Esophagus muscularis mucosa (tissue), 4 donors: ENCODE results near the gene RCCD1. TPM values are rescaled to one million over a fixed set of nuclear protein-coding genes. Genes with fewer than 3 reads are reported as not detected.
A peak's percentile ranks its signal among the peaks of the same experiment; 100 is the strongest.

Experiments used
- DNase-seq: peaks from one replicate; pipeline ENCODE4 v3.0.0-alpha.2; 2017; ENCODE audit errors: extremely low spot score
- H3K27ac ChIP-seq, 4 donors: fragments of 200-600 bp; sonication (generic); replicated peaks in 1 of 4; 1 replicate in 3 of 4; 2 replicates in 1 of 4; pipeline ENCODE4 v1.5.1; 2016 to 2019; ENCODE audit warnings: mild to moderate bottlenecking in 1 of 4
- H3K27me3 ChIP-seq, 4 donors: fragments of 200-600 bp; sonication (generic); one replicate each; pipeline versions ENCODE4 v1.5.1 to v1.6.0; 2016 to 2019
- H3K36me3 ChIP-seq, 4 donors: fragments of 200-600 bp; sonication (generic); one replicate each; pipeline ENCODE4 v1.5.1; 2016 to 2019
- H3K4me1 ChIP-seq, 4 donors: fragments of 200-600 bp; sonication (generic); one replicate each; pipeline ENCODE4 v1.5.1; 2016 to 2019
- H3K4me3 ChIP-seq, 4 donors: fragments of 200-600 bp; sonication (generic); 1 replicate in 2 of 4; 2 replicates in 2 of 4; pipeline ENCODE4 v1.5.1; 2016 to 2019; ENCODE audit warnings: mild to moderate bottlenecking in 4 of 4, moderate library complexity in 1 of 4
- H3K9me3 ChIP-seq, 4 donors: fragments of 200-600 bp; sonication (generic); 1 replicate in 3 of 4; 2 replicates in 1 of 4; pipeline ENCODE4 v1.5.1; 2016 to 2019
- CTCF ChIP-seq, 3 experiments: fragments of 200-600 bp in 2 of 3; fragments of 450-650 bp in 1 of 3; sonication (generic) in 2 of 3; IDR thresholded peaks; one replicate each; pipeline ENCODE4 v1.5.1; 2017 to 2019; ENCODE audit warnings: antibody characterized with exemption in 3 of 3, mild to moderate bottlenecking in 2 of 3, moderate library complexity in 1 of 3
- EP300 ChIP-seq: sonication (generic); formaldehyde crosslinking; IDR thresholded peaks from one replicate; pipeline ENCODE4 v1.6.1; 2017; ENCODE audit warnings: antibody characterized with exemption
- POLR2A ChIP-seq: fragments of 450-650 bp; IDR thresholded peaks from one replicate; pipeline ENCODE4 v1.6.1; 2017; ENCODE audit warnings: antibody characterized with exemption, moderate library complexity, mild to moderate bottlenecking, low read depth
- POLR2AphosphoS5 ChIP-seq, 2 donors: sonication (generic); formaldehyde crosslinking; IDR thresholded peaks; one replicate each; pipeline ENCODE4 v1.6.1; 2017; ENCODE audit warnings: antibody characterized with exemption in 2 of 2
- WGBS: methylation state at CpG from one replicate; pipeline ENCODE4 v1.1.5; 2018; 5-methylcytosine and 5-hydroxymethylcytosine counted together
- intact Hi-C: fragments of 100-400 bp; cut with DNase I; formaldehyde crosslinking; loops from one replicate; pipeline ENCODE4 v1.15.1; 2023
- total RNA-seq, 4 donors: library from RNA; depleted of rRNA; stranded (reverse); fragments of >200 nt; gene quantifications; one replicate each; pipeline versions ENCODE4 v1.1.0 to v1.2.1, GENCODE V29; 2016

The RCCD1 gene
- total RNA-seq, 4 donors from 2014 or later: 5.3 to 12.7 (median 9.2) TPM

GRCh38 chr15:90934256-90934948 is 20.3 kb upstream of the RCCD1 start:
- intact Hi-C loops: no loop called here
- no peaks in the 10 kb centered on the region for H3K27me3 ChIP-seq
- 3% methylated on average over 9 of the region's 19 CpGs for WGBS
- peak; percentile 89 to 99 (median 93) for TF ChIP-seq CTCF (IDR thresholded peaks at IDR 0.05)
- TF ChIP-seq POLR2A: no peak
- TF ChIP-seq POLR2AphosphoS5 (IDR thresholded peaks at IDR 0.05): peak in 1 of 2 donors; percentile 41
- no peak for TF ChIP-seq EP300
- peaks cover 43 to 71% (median 62%) of the 10 kb centered on the region in 4 donors for H3K4me1 ChIP-seq
- peak overlapping the region; percentile 86 to 87 (median 86) for H3K27ac ChIP-seq
- peaks cover 11 to 27% (median 22%) of the 10 kb centered on the region in 4 donors for H3K36me3 ChIP-seq
- H3K9me3 ChIP-seq: no peaks in the 10 kb centered on the region
- DNase-seq: peak; percentile 95
- peak overlapping the region; percentile 68 to 85 (median 76) for H3K4me3 ChIP-seq

- H3K9me3 ChIP-seq: no peaks in the 10 kb centered on the region
- H3K27ac ChIP-seq: peak within 1 kb of the TSS; percentile 86 to 87 (median 86)
- H3K36me3 ChIP-seq: peaks cover 17 to 34% (median 30%) of the 10 kb centered on the region in 4 donors
- H3K4me3 ChIP-seq: peak within 1 kb of the TSS; percentile 68 to 85 (median 76)
- 0% methylated on average over 27 of the region's 65 CpGs for WGBS
- H3K4me1 ChIP-seq: peaks cover 43 to 67% (median 58%) of the 10 kb centered on the region in 4 donors
- TF ChIP-seq EP300 (no peak), POLR2AphosphoS5 (IDR thresholded peaks at IDR 0.05) (peak; percentile 74 to 78)
- DNase-seq: peak; percentile 96
- no peaks in the 10 kb centered on the region for H3K27me3 ChIP-seq
- intact Hi-C loops: no loop called here
Observed at GRCh38 chr15:90934949-90935751, 19.5 kb upstream of the RCCD1 start, which contains the start of gene UNC45A. TSS of gene UNC45A (plus strand) at chr15:90935285. CDS start at chr15:90935325, 40 bp downstream.

GRCh38 chr15:90936823-90937222 is 17.9 kb upstream of the RCCD1 start:
- H3K4me1 ChIP-seq: peaks cover 27 to 50% (median 42%) of the 10 kb centered on the region in 4 donors
- H3K9me3 ChIP-seq: no peaks in the 10 kb centered on the region
- DNase-seq: no peak
- H3K27ac ChIP-seq: no peak overlapping the region
- intact Hi-C loops: no loop called here
- TF ChIP-seq POLR2AphosphoS5 (IDR thresholded peaks at IDR 0.05) (no peak), CTCF (IDR thresholded peaks at IDR 0.05) (no peak), POLR2A (no peak), EP300 (no peak)
- WGBS: 63% methylated on average over 1 of the region's 1 CpG
- H3K4me3 ChIP-seq: no peak overlapping the region
- H3K27me3 ChIP-seq: no peaks in the 10 kb centered on the region
- H3K36me3 ChIP-seq: peaks cover 33 to 51% (median 47%) of the 10 kb centered on the region in 4 donors

GRCh38 chr15:90938261-90938660 is 16.4 kb upstream of the RCCD1 start:
- WGBS: 95% methylated on average over 5 of the region's 5 CpGs
- no peak for TF ChIP-seq POLR2AphosphoS5 (IDR thresholded peaks at IDR 0.05)
- no peak for TF ChIP-seq EP300
- no peak for TF ChIP-seq POLR2A
- no peak for TF ChIP-seq CTCF (IDR thresholded peaks at IDR 0.05)
- H3K27ac ChIP-seq: no peak overlapping the region
- H3K27me3 ChIP-seq: no peaks in the 10 kb centered on the region
- H3K4me1 ChIP-seq: peaks cover 20 to 36% (median 32%) of the 10 kb centered on the region in 4 donors
- intact Hi-C loops: no loop called here
- peaks cover 48 to 65% (median 61%) of the 10 kb centered on the region in 4 donors for H3K36me3 ChIP-seq
- no peak for DNase-seq
- no peak overlapping the region for H3K4me3 ChIP-seq
- H3K9me3 ChIP-seq: no peaks in the 10 kb centered on the region

- H3K36me3 ChIP-seq: peaks cover 62 to 80% (median 76%) of the 10 kb centered on the region in 4 donors
- WGBS: 98% methylated on average over 5 of the region's 7 CpGs
Observed at GRCh38 chr15:90939756-90940155, 14.9 kb upstream of the RCCD1 start.

More at GRCh38 chr15:90939756-90940155, 14.9 kb upstream of the RCCD1 start:
- Histone ChIP-seq H3K27ac (no peak overlapping the region), H3K27me3 (no peaks in the 10 kb centered on the region), H3K4me1 (peaks cover 15 to 22% (median 19%) of the 10 kb centered on the region in 4 donors), H3K4me3 (no peak overlapping the region), H3K9me3 (no peaks in the 10 kb centered on the region)
- DNase-seq: no peak
- no peak for TF ChIP-seq EP300
- intact Hi-C loops: no loop called here
